LNCaP clone FGC (cell line): ENCODE results near the gene MAPT.

Source experiments
- DNase-seq: peaks from one replicate; pipeline ENCODE4 v3.0.0-alpha.2; 2011; ENCODE audit warnings: low read depth
- H3K4me3 ChIP-seq: 2 replicates; pipeline ENCODE4 v1.5.1; 2011; ENCODE audit warnings: mild to moderate bottlenecking, low read depth, low read length, control low read depth
- TF ChIP-seq, protein P1 (sequence below): IDR thresholded peaks from 2 replicates; pipeline ENCODE4 v1.5.1; 2012; ENCODE audit warnings: mild to moderate bottlenecking; ENCODE audit not compliant: control insufficient read depth, insufficient read depth; ENCODE audit errors: extremely low read depth

MAPT gene

GRCh38 chr17:46030752-46031151 lies 136.4 kb downstream of the MAPT start:
- H3K4me3 ChIP-seq, result no peak overlapping the region
- TF ChIP-seq, protein P1, sequence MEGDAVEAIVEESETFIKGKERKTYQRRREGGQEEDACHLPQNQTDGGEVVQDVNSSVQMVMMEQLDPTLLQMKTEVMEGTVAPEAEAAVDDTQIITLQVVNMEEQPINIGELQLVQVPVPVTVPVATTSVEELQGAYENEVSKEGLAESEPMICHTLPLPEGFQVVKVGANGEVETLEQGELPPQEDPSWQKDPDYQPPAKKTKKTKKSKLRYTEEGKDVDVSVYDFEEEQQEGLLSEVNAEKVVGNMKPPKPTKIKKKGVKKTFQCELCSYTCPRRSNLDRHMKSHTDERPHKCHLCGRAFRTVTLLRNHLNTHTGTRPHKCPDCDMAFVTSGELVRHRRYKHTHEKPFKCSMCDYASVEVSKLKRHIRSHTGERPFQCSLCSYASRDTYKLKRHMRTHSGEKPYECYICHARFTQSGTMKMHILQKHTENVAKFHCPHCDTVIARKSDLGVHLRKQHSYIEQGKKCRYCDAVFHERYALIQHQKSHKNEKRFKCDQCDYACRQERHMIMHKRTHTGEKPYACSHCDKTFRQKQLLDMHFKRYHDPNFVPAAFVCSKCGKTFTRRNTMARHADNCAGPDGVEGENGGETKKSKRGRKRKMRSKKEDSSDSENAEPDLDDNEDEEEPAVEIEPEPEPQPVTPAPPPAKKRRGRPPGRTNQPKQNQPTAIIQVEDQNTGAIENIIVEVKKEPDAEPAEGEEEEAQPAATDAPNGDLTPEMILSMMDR, result no peak
- no peak for DNase-seq

- no peak overlapping the region for H3K4me3 ChIP-seq
- TF ChIP-seq, protein P1, result no peak
- no peak for DNase-seq
Observed at GRCh38 chr17:46031440-46031839, 137.1 kb downstream of the MAPT start.

GRCh38 chr17:46031920-46032319 lies 137.6 kb downstream of the MAPT start:
- DNase-seq, result no peak
- no peak overlapping the region for H3K4me3 ChIP-seq
- TF ChIP-seq, protein P1, result no peak

GRCh38 chr17:46032909-46033308 lies 138.6 kb downstream of the MAPT start:
- no peak for DNase-seq
- TF ChIP-seq, protein P1, result no peak

GRCh38 chr17:46033392-46033791 lies 139.0 kb downstream of the MAPT start:
- no peak for DNase-seq
- TF ChIP-seq, protein P1, result no peak
- H3K4me3 ChIP-seq, result no peak overlapping the region

More at GRCh38 chr17:46032909-46033308, 138.6 kb downstream of the MAPT start:
- H3K4me3 ChIP-seq, result no peak overlapping the region

- DNase-seq, result no peak
Observed at GRCh38 chr17:46035112-46035818, 140.9 kb downstream of the MAPT start.

More at GRCh38 chr17:46035112-46035818, 140.9 kb downstream of the MAPT start:
- no peak overlapping the region for H3K4me3 ChIP-seq
- TF ChIP-seq, protein P1, result no peak
